HCT116 (cell line): ENCODE data around the gene ACOT2. TPM values are rescaled to one million over a fixed set of nuclear protein-coding genes. Genes with fewer than 3 reads are reported as not detected.
"Not testable (repeated sequence)": the region's sequence is repeated elsewhere in the genome, so short reads cannot be mapped to it uniquely, and the experiment has no call there.

ENCODE experiments used
- ATAC-seq: fragments of 200-7000 bp; cut with Tn5 transposase; 2 replicates; pipeline ENCODE4 v1.9.1; 2020; ENCODE audit warnings: mild to moderate bottlenecking, moderate library complexity
- BruUV-seq: library from RNA; stranded (reverse); fragments of 400-500 nt; replicated peaks from 2 replicates; lab custom pipeline; 2021; lab: Mats Ljungman, UMichigan
- CTCF ChIA-PET: fragments of 300-600 bp; sonication (Branson Sonifier 250); formaldehyde crosslinking; loops from one replicate; lab custom pipeline; 2021; ENCODE audit warnings: antibody characterized with exemption; lab: Charles Lee
- POLR2A ChIA-PET: fragments of 300-600, 350-600 bp; sonication (Branson Sonifier 250); formaldehyde crosslinking; loops from one replicate; lab custom pipeline; 2021; ENCODE audit warnings: antibody characterized with exemption; lab: Charles Lee
- RAD21 ChIA-PET, 2 experiments: fragments of 300-600 bp; sonication (Branson Sonifier 250); formaldehyde crosslinking; loops; one replicate each; lab custom pipeline; 2023; ENCODE audit warnings: low total read pairs in 2 of 2; ENCODE audit not compliant: uncharacterized antibody in 2 of 2, unreplicated experiment in 2 of 2, low non-redundant PET in 1 of 2; lab: Charles Lee
- DNase-seq: peaks from one replicate; pipeline ENCODE4 v3.0.0-alpha.2; 2010; ENCODE audit warnings: low read depth, low spot score
- H2AFZ ChIP-seq: fragments of 200-600 bp; shearing (Covaris generic), sonication (generic); 2 replicates; pipeline ENCODE4 v1.6.1; 2017; ENCODE audit warnings: low read depth, mixed run types, mixed read lengths, antibody characterized with exemption, low read length; ENCODE audit not compliant: poor library complexity, severe bottlenecking
- H3K27ac ChIP-seq: 2 replicates; pipeline ENCODE4 v1.5.1; 2012; ENCODE audit warnings: low read depth, low read length
- H3K27me3 ChIP-seq: fragments of 200-600 bp; sonication (generic); 2 replicates; pipeline ENCODE4 v1.6.1; 2016; ENCODE audit warnings: mixed run types, low read length, mixed read lengths; ENCODE audit not compliant: insufficient read depth
- H3K36me3 ChIP-seq, 2 experiments: fragments of 200-500 bp in 1 of 2; fragments of 200-600 bp in 1 of 2; sonication (Bioruptor generic) in 1 of 2; sonication (generic) in 1 of 2; 2 replicates each; pipeline versions ENCODE4 v1.5.1 to v1.6.1; 2014 to 2016; ENCODE audit warnings: low read length in 2 of 2, inconsistent platforms in 1 of 2, mixed read lengths in 1 of 2, mixed run types in 1 of 2; ENCODE audit not compliant: insufficient read depth in 2 of 2, control insufficient read depth in 1 of 2
- H3K4me1 ChIP-seq, 2 experiments: fragments of 200-600 bp in 1 of 2; sonication (generic) in 1 of 2; 2 replicates each; pipeline versions ENCODE4 v1.5.1 to v1.6.1; 2012 to 2017; ENCODE audit warnings: low read length in 2 of 2, inconsistent platforms in 1 of 2, mild to moderate bottlenecking in 1 of 2, mixed read lengths in 1 of 2, mixed run types in 1 of 2, moderate library complexity in 1 of 2; ENCODE audit not compliant: insufficient read depth in 2 of 2, control insufficient read depth in 1 of 2
- H3K4me2 ChIP-seq: fragments of 200-600 bp; sonication (generic); 2 replicates; pipeline ENCODE4 v1.6.1; 2017; ENCODE audit warnings: mixed run types, low read length, mixed read lengths
- H3K4me3 ChIP-seq, 2 experiments: fragments of 200-600 bp in 1 of 2; sonication (generic) in 1 of 2; replicated peaks in 1 of 2; 2 replicates each; pipeline ENCODE4 v1.5.1; 2011 to 2016; ENCODE audit warnings: low read length in 2 of 2, control low read depth in 1 of 2, low read depth in 1 of 2, mild to moderate bottlenecking in 1 of 2, mixed read lengths in 1 of 2, mixed run types in 1 of 2
- H3K79me2 ChIP-seq: fragments of 200-600 bp; sonication (generic); 2 replicates; pipeline ENCODE4 v1.6.1; 2017; ENCODE audit warnings: mild to moderate bottlenecking, mixed run types, low read length, moderate library complexity, mixed read lengths; ENCODE audit not compliant: insufficient read depth
- H3K9ac ChIP-seq: fragments of 200-600 bp; sonication (generic); 2 replicates; pipeline ENCODE4 v1.6.1; 2016; ENCODE audit warnings: low read length, mixed read lengths
- H3K9me2 ChIP-seq: fragments of 200-600 bp; sonication (generic), shearing (Covaris generic); 2 replicates; pipeline ENCODE4 v1.6.1; 2017; ENCODE audit warnings: mixed run types, mild to moderate bottlenecking, moderate library complexity; ENCODE audit not compliant: insufficient read depth
- H3K9me3 ChIP-seq, 2 experiments: fragments of 200-500 bp in 1 of 2; fragments of 200-600 bp in 1 of 2; sonication (Bioruptor generic) in 1 of 2; sonication (generic) in 1 of 2; 2 replicates each; pipeline ENCODE4 v1.6.1; 2014 to 2017; ENCODE audit warnings: low read length in 2 of 2, mixed read lengths in 2 of 2, inconsistent platforms in 1 of 2, low read depth in 1 of 2, mild to moderate bottlenecking in 1 of 2, mixed run types in 1 of 2, moderate library complexity in 1 of 2; ENCODE audit not compliant: control insufficient read depth in 1 of 2, insufficient read depth in 1 of 2
- H4K20me1 ChIP-seq: fragments of 200-600 bp; sonication (generic), shearing (Covaris generic); 2 replicates; pipeline ENCODE4 v1.6.1; 2017; ENCODE audit warnings: mixed run types, mild to moderate bottlenecking, moderate library complexity; ENCODE audit not compliant: insufficient read depth
- ATF3 ChIP-seq: IDR thresholded peaks from 2 replicates; pipeline ENCODE4 v1.6.1; 2012
- ELF1 ChIP-seq: IDR thresholded peaks from 2 replicates; pipeline ENCODE4 v1.6.1; 2012; ENCODE audit warnings: low read depth, borderline replicate concordance
- EZH2 ChIP-seq: fragments of 200-600 bp; sonication (generic); IDR thresholded peaks from 2 replicates; pipeline ENCODE4 v1.6.1; 2017; ENCODE audit warnings: antibody characterized with exemption, mixed run types
- FOSL1 ChIP-seq: IDR thresholded peaks from 2 replicates; pipeline ENCODE4 v1.6.1; 2012; ENCODE audit warnings: low read depth
- MAX ChIP-seq: IDR thresholded peaks from 2 replicates; pipeline ENCODE4 v1.6.1; 2012
- POLR2A ChIP-seq: IDR thresholded peaks from 2 replicates; pipeline ENCODE4 v1.7.0; 2011; ENCODE audit warnings: borderline replicate concordance; ENCODE audit not compliant: insufficient read depth, insufficient read length; ENCODE audit errors: extremely low read depth
- RAD21 ChIP-seq: IDR thresholded peaks from 2 replicates; pipeline ENCODE4 v1.6.1; 2012; ENCODE audit warnings: low read depth, mild to moderate bottlenecking
- REST ChIP-seq: IDR thresholded peaks from 2 replicates; pipeline ENCODE4 v1.6.1; 2012; ENCODE audit warnings: low read depth
- SIN3A ChIP-seq: IDR thresholded peaks from 2 replicates; pipeline ENCODE4 v1.6.1; 2012; ENCODE audit warnings: low read depth
- SRF ChIP-seq: IDR thresholded peaks from 2 replicates; pipeline ENCODE4 v1.6.1; 2012; ENCODE audit warnings: low read depth
- TCF7L2 ChIP-seq: IDR thresholded peaks from 2 replicates; pipeline ENCODE4 v1.7.0; 2011; ENCODE audit warnings: borderline replicate concordance, inconsistent platforms; ENCODE audit not compliant: insufficient read depth, insufficient read length; ENCODE audit errors: extremely low read depth
- ZNF274 ChIP-seq: fragments of 200-500 bp; sonication (Bioruptor generic); IDR thresholded peaks from 2 replicates; pipeline ENCODE4 v1.6.1; 2014; ENCODE audit warnings: mild to moderate bottlenecking, low read depth, low read length, inconsistent platforms
- intact Hi-C: fragments of 100-400 bp; cut with micrococcal nuclease; formaldehyde crosslinking; loops from 2 replicates; pipeline ENCODE4 v1.10.0; 2022
- total RNA-seq: library from RNA; stranded (reverse); gene quantifications from one replicate; pipeline ENCODE4 v1.2.1, GENCODE V29; 2021; ENCODE audit not compliant: unreplicated experiment

Gene ACOT2
- total RNA-seq, 1 experiment from 2014 or later: 0.44 TPM

GRCh38 chr14:73589116-73589515 lies 20.1 kb downstream of the ACOT2 start:
- no TSS peak for BruUV-seq
- H4K20me1 ChIP-seq: no peaks in the 10 kb centered on the region
- ATAC-seq: no peak
- POLR2A ChIA-PET: no interaction called here
- RAD21 ChIA-PET: no interaction called here
- H3K27me3 ChIP-seq: no peaks in the 10 kb centered on the region
- H3K4me2 ChIP-seq: no peak overlapping the region
- H3K36me3 ChIP-seq: no peaks in the 10 kb centered on the region
- H3K79me2 ChIP-seq: no peaks in the 10 kb centered on the region
- H3K9me3 ChIP-seq: no peaks in the 10 kb centered on the region
- no peaks in the 10 kb centered on the region for H3K4me1 ChIP-seq
- no peak overlapping the region for H3K9ac ChIP-seq
- H3K9me2 ChIP-seq: no peaks in the 10 kb centered on the region
- intact Hi-C loops: no loop called here
- DNase-seq: no peak
- CTCF ChIA-PET: interaction anchor here (0.9 to 1.4 kb wide), 2 partner anchors 18 to 117 kb away, joined by 3 to 4 read pairs; no protein-coding TSS in a partner anchor
- H3K27ac ChIP-seq: no peak overlapping the region
- no peak for TF ChIP-seq ATF3
- no peak for TF ChIP-seq RAD21
- no peak for TF ChIP-seq ZNF274
- TF ChIP-seq TCF7L2: no peak
- no peak for TF ChIP-seq ELF1
- TF ChIP-seq EZH2: no peak
- no peak for TF ChIP-seq FOSL1
- no peak for TF ChIP-seq REST
- TF ChIP-seq POLR2A: no peak
- no peak for TF ChIP-seq SRF
- TF ChIP-seq MAX: no peak
- no peak for TF ChIP-seq SIN3A
- TF ChIP-seq, all 23 proteins: peak for 0
- no peak overlapping the region for H3K4me3 ChIP-seq
- H2AFZ ChIP-seq: no peak overlapping the region

- ATAC-seq, H2AFZ ChIP-seq, H3K36me3 ChIP-seq, H4K20me1 ChIP-seq, H3K9me2 ChIP-seq, intact Hi-C loops, H3K4me1 ChIP-seq, H3K4me2 ChIP-seq, H3K79me2 ChIP-seq, H3K27me3 ChIP-seq, H3K4me3 ChIP-seq, POLR2A ChIA-PET, BruUV-seq, H3K9ac ChIP-seq, RAD21 ChIA-PET, DNase-seq, H3K27ac ChIP-seq, H3K9me3 ChIP-seq: not testable (repeated sequence)
- CTCF ChIA-PET: interaction anchor here (1.4 kb wide), 1 partner anchor 20 kb away, joined by 4 read pairs; no protein-coding TSS in a partner anchor
These were observed 21.6 kb downstream of the ACOT2 start for GRCh38 chr14:73590673-73591004.
